Gastroesophageal sphincter (tissue), 3 donors: ENCODE results near the gene IP6K2.

Experiments
- CTCF ChIP-seq, 4 experiments: fragments of 200-600 bp in 2 of 4; fragments of 450-650 bp in 2 of 4; sonication (generic) in 1 of 4; IDR thresholded peaks; one replicate each; pipeline ENCODE4 v1.5.1; 2017 to 2019; ENCODE audit warnings: antibody characterized with exemption in 4 of 4, mild to moderate bottlenecking in 2 of 4, moderate library complexity in 2 of 4
- POLR2A ChIP-seq, 2 donors: fragments of 450-650 bp; IDR thresholded peaks; one replicate each; pipeline ENCODE4 v1.6.1; 2017; ENCODE audit warnings: antibody characterized with exemption in 2 of 2, mild to moderate bottlenecking in 2 of 2, moderate library complexity in 1 of 2
- POLR2AphosphoS5 ChIP-seq: sonication (generic); formaldehyde crosslinking; IDR thresholded peaks from one replicate; pipeline ENCODE4 v1.6.1; 2017; ENCODE audit warnings: antibody characterized with exemption

GRCh38 chr3:48685603-48686511 lies 31.2 kb downstream of the IP6K2 start, which contains the start of gene NCKIPSD:
- TF ChIP-seq CTCF (IDR thresholded peaks at IDR 0.05) = peak in 3 of 4 experiments; percentile 82 to 90 (median 84)
- TF ChIP-seq POLR2A (IDR thresholded peaks at IDR 0.05) = peak; percentile 81 to 94
- TF ChIP-seq POLR2AphosphoS5 = peak; percentile 71
